Prostate gland (tissue), 2 donors: ENCODE measurements around the gene ADPRHL1. TPM values are rescaled to one million over a fixed set of nuclear protein-coding genes. Genes with fewer than 3 reads are reported as not detected.

Experiments used
- DNase-seq: peaks from one replicate; pipeline ENCODE4 v3.0.0-alpha.2; 2019; ENCODE audit warnings: low spot score
- H3K27ac ChIP-seq, 2 donors: fragments of 200-600 bp; sonication (generic); 2 replicates each; pipeline ENCODE4 v1.5.1; 2017 to 2019
- H3K27me3 ChIP-seq: fragments of 200-600 bp; sonication (generic); replicated peaks from 2 replicates; pipeline ENCODE4 v1.5.1; 2019; ENCODE audit not compliant: insufficient read depth
- H3K36me3 ChIP-seq, 2 donors: fragments of 200-600 bp; sonication (generic); 1 replicate in 1 of 2; 2 replicates in 1 of 2; pipeline versions ENCODE4 v1.5.1 to v1.8.1; 2017 to 2019
- H3K4me1 ChIP-seq: fragments of 200-600 bp; sonication (generic); replicated peaks from 2 replicates; pipeline ENCODE4 v1.5.1; 2019
- H3K4me3 ChIP-seq, 2 donors: fragments of 200-600 bp; sonication (generic); 2 replicates each; pipeline ENCODE4 v1.5.1; 2017 to 2019
- H3K9me3 ChIP-seq: fragments of 200-600 bp; sonication (generic); 2 replicates; pipeline ENCODE4 v1.5.1; 2017
- CTCF ChIP-seq, 4 experiments: fragments of 200-600 bp in 2 of 4; fragments of 450-650 bp in 2 of 4; sonication (generic) in 2 of 4; IDR thresholded peaks; 1 replicate in 3 of 4; 2 replicates in 1 of 4; pipeline ENCODE4 v1.5.1; 2016 to 2019; ENCODE audit warnings: antibody characterized with exemption in 4 of 4, mild to moderate bottlenecking in 2 of 4, moderate library complexity in 2 of 4
- POLR2A ChIP-seq: fragments of 450-650 bp; IDR thresholded peaks from one replicate; pipeline ENCODE4 v1.6.1; 2016; ENCODE audit warnings: antibody characterized with exemption, mild to moderate bottlenecking
- POLR2AphosphoS5 ChIP-seq: sonication (generic); formaldehyde crosslinking; IDR thresholded peaks from one replicate; pipeline ENCODE4 v1.6.1; 2017; ENCODE audit warnings: antibody characterized with exemption
- WGBS: methylation state at CpG from one replicate; pipeline ENCODE4 v1.1.5; 2018; 5-methylcytosine and 5-hydroxymethylcytosine counted together
- intact Hi-C: fragments of 100-400 bp; cut with DNase I; formaldehyde crosslinking; loops from one replicate; pipeline ENCODE4 v1.14.2; 2022
- total RNA-seq, 2 donors: library from RNA; depleted of rRNA; stranded (reverse); fragments of >200 nt; gene quantifications; one replicate each; pipeline ENCODE4 v1.1.0, GENCODE V29; 2016

The ADPRHL1 gene
- total RNA-seq, 2 donors from 2014 or later, result 3.7 to 3.9 TPM

- H3K27me3 ChIP-seq, result no peaks in the 10 kb centered on the region
- WGBS, result 86% methylated on average over 14 of the region's 15 CpGs
- no peak overlapping the region for H3K4me3 ChIP-seq
- no peaks in the 10 kb centered on the region for H3K4me1 ChIP-seq
- H3K36me3 ChIP-seq, result no peaks in the 10 kb centered on the region
- no peaks in the 10 kb centered on the region for H3K9me3 ChIP-seq
- intact Hi-C loops, result no loop called here
- TF ChIP-seq POLR2AphosphoS5 (no peak), CTCF (IDR thresholded peaks at IDR 0.05) (no peak), POLR2A (no peak)
- no peak overlapping the region for H3K27ac ChIP-seq
- DNase-seq, result no peak
Measured at GRCh38 chr13:113367020-113367560, 86.2 kb downstream of the ADPRHL1 start.

GRCh38 chr13:113365971-113366588, 87.2 kb downstream of the ADPRHL1 start:
- DNase-seq, result no peak
- 89% methylated on average over 9 of the region's 9 CpGs for WGBS
- H3K36me3 ChIP-seq, result no peaks in the 10 kb centered on the region
- H3K4me1 ChIP-seq, result no peaks in the 10 kb centered on the region
- TF ChIP-seq CTCF (IDR thresholded peaks at IDR 0.05) (no peak), POLR2A (no peak)
- no peak overlapping the region for H3K27ac ChIP-seq
- intact Hi-C loops, result no loop called here
- no peaks in the 10 kb centered on the region for H3K9me3 ChIP-seq
- H3K4me3 ChIP-seq, result no peak overlapping the region
- H3K27me3 ChIP-seq, result no peaks in the 10 kb centered on the region

GRCh38 chr13:113365583-113365970, 87.7 kb downstream of the ADPRHL1 start:
- Histone ChIP-seq H3K9me3 (no peaks in the 10 kb centered on the region), H3K27me3 (no peaks in the 10 kb centered on the region), H3K4me1 (no peaks in the 10 kb centered on the region), H3K4me3 (no peak overlapping the region), H3K36me3 (no peaks in the 10 kb centered on the region), H3K27ac (no peak overlapping the region)
- 96% methylated on average over 22 of the region's 22 CpGs for WGBS
- DNase-seq, result no peak
- intact Hi-C loops, result no loop called here
- TF ChIP-seq POLR2A, result no peak
- no peak for TF ChIP-seq CTCF (IDR thresholded peaks at IDR 0.05)
- TF ChIP-seq POLR2AphosphoS5, result no peak

- Histone ChIP-seq H3K36me3 (no peaks in the 10 kb centered on the region), H3K9me3 (no peaks in the 10 kb centered on the region), H3K27ac (peak overlapping the region; percentile 66 to 82), H3K27me3 (no peaks in the 10 kb centered on the region), H3K4me1 (no peaks in the 10 kb centered on the region), H3K4me3 (peak overlapping the region; percentile 36 to 45)
- 77% methylated on average over 39 of the region's 41 CpGs for WGBS
- intact Hi-C loops, result no loop called here
- TF ChIP-seq POLR2AphosphoS5 (no peak), POLR2A (no peak), CTCF (IDR thresholded peaks at IDR 0.05) (no peak)
- no peak for DNase-seq
Measured at GRCh38 chr13:113364901-113365582, 88.2 kb downstream of the ADPRHL1 start.
